ENCODE measurements around the gene HYAL2. TPM values are rescaled to one million over a fixed set of nuclear protein-coding genes. Genes with fewer than 3 reads are reported as not detected.

Gene HYAL2
- total and polyA plus RNA-seq, 10 of the 15 experiments (the other 5 are each of a cell fraction or from before 2014, with no cell fraction given): 0.06 to 21.8 (median 12.7) TPM

GRCh38 chr3:50323092-50323600 is 601 bp upstream of the HYAL2 start:
- in situ Hi-C loops (cut with MboI) (no loop called here), intact Hi-C loops (cut with micrococcal nuclease; ENCODE audit: unreplicated experiment) (no loop called here)
- DNase-seq (ENCODE audit: low read depth, low spot score) (no peak), FAIRE-seq (no peak), ATAC-seq (no peak)
- BruUV-seq (replicated peaks): no TSS peak
- Histone ChIP-seq H3K27me3 (replicated peaks in 1 of 2; ENCODE audit: control insufficient read depth in 2 of 2, insufficient read depth in 2 of 2, low read length in 1 of 2) (no peaks in the 10 kb centered on the region), H2AFZ (ENCODE audit: control insufficient read depth, low read depth, low read length) (no peak overlapping the region), H3K9me3 (replicated peaks; ENCODE audit: control insufficient read depth, insufficient read depth, low read length) (no peaks in the 10 kb centered on the region), H3K79me2 (ENCODE audit: control insufficient read depth, insufficient read depth, low read length) (peaks cover 19% of the 10 kb centered on the region), H3K9ac (ENCODE audit: control insufficient read depth, insufficient read depth, low read length) (no peak overlapping the region), H3K27ac (ENCODE audit: control insufficient read depth, insufficient read depth) (no peak overlapping the region), H3K4me3 (no peak overlapping the region), H3K4me1 (ENCODE audit: control insufficient read depth, insufficient read depth, low read length) (peaks cover 17% of the 10 kb centered on the region), H4K20me1 (ENCODE audit: control insufficient read depth, insufficient read depth) (no peaks in the 10 kb centered on the region), H3K36me3 (ENCODE audit: control insufficient read depth in 2 of 2, insufficient read depth in 2 of 2, low read length in 1 of 2) (peaks cover 0 to 4% of the 10 kb centered on the region in 2 experiments; a peak in 1 of 4 replicates), H3K4me2 (ENCODE audit: control insufficient read depth, insufficient read depth) (no peak overlapping the region)
- 28% methylated on average over 4 of the region's 4 CpGs for WGBS (ENCODE audit: insufficient coverage, insufficient replicate concordance, low lambda C conversion rate, missing lambda C conversion rate)
- TF ChIP-seq PBX3 (IDR thresholded peaks at IDR 0.05; ENCODE audit: insufficient replicate concordance, low read depth, low read length) (no peak), SREBF1 (IDR thresholded peaks at IDR 0.05; ENCODE audit: low read length) (no peak), E2F8 (IDR thresholded peaks at IDR 0.05; ENCODE audit: low read depth, partially characterized antibody) (no peak), SKIL (IDR thresholded peaks at IDR 0.05; ENCODE audit: low read depth, poor library complexity, severe bottlenecking) (no peak), ZNF217 (IDR thresholded peaks at IDR 0.05) (no peak)
- RAD21 ChIA-PET (ENCODE audit: unreplicated experiment): interaction anchor here (2.3 kb wide), 1 partner anchor 31 kb away, joined by 6 read pairs; the partner anchor contains the start of gene IFRD2
- CTCF ChIA-PET: interaction anchor here (1.3 to 5.1 kb wide), 3 partner anchors 13 to 22 kb away, joined by 4 to 72 read pairs (median 11); partner anchors contain the start of genes RASSF1 and ZMYND10
- POLR2A ChIA-PET: interaction anchor here (0.7 to 2.0 kb wide), 3 partner anchors 11 to 18 kb away, joined by 3 to 8 read pairs (median 5); partner anchors contain the start of gene RASSF1
- SMC1A ChIA-PET (ENCODE audit: uncharacterized antibody, unreplicated experiment): no interaction called here
